Measurements from ENCODE around the gene TM9SF2. TPM values are rescaled to one million over a fixed set of nuclear protein-coding genes. Genes with fewer than 3 reads are reported as not detected.

Gene TM9SF2
- total and polyA plus RNA-seq, 9 of the 15 experiments (the other 6 are each of a cell fraction or from before 2014, with no cell fraction given): 23.3 to 83.2 (median 55.1) TPM

DNA sequence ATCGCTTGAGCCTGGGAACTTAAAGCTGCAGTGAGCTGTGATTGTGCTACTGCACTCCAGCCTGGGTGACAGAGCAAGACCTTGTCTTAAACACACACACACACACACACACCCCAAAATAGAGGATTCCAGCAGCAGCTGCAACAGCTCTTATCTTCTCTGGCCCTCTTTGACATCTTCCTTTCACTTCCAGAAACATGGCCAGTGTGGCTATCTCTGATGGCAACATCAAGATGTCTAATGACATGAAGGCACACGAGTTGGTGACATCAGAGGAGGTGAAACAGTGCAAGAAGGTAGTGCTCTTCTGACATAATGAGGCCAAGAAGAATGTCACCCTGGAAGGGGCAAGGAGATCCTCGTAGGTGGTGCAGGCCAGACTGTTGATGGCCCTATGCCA is 81.2 kb downstream of the TM9SF2 start (continued):
- TF ChIP-seq, protein P1, sequence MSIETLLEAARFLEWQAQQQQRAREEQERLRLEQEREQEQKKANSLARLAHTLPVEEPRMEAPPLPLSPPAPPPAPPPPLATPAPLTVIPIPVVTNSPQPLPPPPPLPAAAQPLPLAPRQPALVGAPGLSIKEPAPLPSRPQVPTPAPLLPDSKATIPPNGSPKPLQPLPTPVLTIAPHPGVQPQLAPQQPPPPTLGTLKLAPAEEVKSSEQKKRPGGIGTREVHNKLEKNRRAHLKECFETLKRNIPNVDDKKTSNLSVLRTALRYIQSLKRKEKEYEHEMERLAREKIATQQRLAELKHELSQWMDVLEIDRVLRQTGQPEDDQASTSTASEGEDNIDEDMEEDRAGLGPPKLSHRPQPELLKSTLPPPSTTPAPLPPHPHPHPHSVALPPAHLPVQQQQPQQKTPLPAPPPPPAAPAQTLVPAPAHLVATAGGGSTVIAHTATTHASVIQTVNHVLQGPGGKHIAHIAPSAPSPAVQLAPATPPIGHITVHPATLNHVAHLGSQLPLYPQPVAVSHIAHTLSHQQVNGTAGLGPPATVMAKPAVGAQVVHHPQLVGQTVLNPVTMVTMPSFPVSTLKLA (conservative IDR thresholded peaks at IDR 0.05): 0 out of 4 replicates have a peak, but pooled peaks of 1 of the 2 experiments have one; percentile 17
- TF ChIP-seq, protein P2, sequence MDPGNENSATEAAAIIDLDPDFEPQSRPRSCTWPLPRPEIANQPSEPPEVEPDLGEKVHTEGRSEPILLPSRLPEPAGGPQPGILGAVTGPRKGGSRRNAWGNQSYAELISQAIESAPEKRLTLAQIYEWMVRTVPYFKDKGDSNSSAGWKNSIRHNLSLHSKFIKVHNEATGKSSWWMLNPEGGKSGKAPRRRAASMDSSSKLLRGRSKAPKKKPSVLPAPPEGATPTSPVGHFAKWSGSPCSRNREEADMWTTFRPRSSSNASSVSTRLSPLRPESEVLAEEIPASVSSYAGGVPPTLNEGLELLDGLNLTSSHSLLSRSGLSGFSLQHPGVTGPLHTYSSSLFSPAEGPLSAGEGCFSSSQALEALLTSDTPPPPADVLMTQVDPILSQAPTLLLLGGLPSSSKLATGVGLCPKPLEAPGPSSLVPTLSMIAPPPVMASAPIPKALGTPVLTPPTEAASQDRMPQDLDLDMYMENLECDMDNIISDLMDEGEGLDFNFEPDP (CRISPR knock-in tag; IDR thresholded peaks at IDR 0.05): no peak
- no peak for TF ChIP-seq ZNF146 (CRISPR knock-in tag; IDR thresholded peaks at IDR 0.05; ENCODE audit: unreplicated experiment)
- TF ChIP-seq, protein P3, sequence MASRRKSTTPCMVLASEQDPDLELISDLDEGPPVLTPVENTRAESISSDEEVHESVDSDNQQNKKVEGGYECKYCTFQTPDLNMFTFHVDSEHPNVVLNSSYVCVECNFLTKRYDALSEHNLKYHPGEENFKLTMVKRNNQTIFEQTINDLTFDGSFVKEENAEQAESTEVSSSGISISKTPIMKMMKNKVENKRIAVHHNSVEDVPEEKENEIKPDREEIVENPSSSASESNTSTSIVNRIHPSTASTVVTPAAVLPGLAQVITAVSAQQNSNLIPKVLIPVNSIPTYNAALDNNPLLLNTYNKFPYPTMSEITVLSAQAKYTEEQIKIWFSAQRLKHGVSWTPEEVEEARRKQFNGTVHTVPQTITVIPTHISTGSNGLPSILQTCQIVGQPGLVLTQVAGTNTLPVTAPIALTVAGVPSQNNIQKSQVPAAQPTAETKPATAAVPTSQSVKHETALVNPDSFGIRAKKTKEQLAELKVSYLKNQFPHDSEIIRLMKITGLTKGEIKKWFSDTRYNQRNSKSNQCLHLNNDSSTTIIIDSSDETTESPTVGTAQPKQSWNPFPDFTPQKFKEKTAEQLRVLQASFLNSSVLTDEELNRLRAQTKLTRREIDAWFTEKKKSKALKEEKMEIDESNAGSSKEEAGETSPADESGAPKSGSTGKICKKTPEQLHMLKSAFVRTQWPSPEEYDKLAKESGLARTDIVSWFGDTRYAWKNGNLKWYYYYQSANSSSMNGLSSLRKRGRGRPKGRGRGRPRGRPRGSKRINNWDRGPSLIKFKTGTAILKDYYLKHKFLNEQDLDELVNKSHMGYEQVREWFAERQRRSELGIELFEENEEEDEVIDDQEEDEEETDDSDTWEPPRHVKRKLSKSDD (conservative IDR thresholded peaks at IDR 0.05; ENCODE audit: low read length): no peak
- TF ChIP-seq, protein P4, sequence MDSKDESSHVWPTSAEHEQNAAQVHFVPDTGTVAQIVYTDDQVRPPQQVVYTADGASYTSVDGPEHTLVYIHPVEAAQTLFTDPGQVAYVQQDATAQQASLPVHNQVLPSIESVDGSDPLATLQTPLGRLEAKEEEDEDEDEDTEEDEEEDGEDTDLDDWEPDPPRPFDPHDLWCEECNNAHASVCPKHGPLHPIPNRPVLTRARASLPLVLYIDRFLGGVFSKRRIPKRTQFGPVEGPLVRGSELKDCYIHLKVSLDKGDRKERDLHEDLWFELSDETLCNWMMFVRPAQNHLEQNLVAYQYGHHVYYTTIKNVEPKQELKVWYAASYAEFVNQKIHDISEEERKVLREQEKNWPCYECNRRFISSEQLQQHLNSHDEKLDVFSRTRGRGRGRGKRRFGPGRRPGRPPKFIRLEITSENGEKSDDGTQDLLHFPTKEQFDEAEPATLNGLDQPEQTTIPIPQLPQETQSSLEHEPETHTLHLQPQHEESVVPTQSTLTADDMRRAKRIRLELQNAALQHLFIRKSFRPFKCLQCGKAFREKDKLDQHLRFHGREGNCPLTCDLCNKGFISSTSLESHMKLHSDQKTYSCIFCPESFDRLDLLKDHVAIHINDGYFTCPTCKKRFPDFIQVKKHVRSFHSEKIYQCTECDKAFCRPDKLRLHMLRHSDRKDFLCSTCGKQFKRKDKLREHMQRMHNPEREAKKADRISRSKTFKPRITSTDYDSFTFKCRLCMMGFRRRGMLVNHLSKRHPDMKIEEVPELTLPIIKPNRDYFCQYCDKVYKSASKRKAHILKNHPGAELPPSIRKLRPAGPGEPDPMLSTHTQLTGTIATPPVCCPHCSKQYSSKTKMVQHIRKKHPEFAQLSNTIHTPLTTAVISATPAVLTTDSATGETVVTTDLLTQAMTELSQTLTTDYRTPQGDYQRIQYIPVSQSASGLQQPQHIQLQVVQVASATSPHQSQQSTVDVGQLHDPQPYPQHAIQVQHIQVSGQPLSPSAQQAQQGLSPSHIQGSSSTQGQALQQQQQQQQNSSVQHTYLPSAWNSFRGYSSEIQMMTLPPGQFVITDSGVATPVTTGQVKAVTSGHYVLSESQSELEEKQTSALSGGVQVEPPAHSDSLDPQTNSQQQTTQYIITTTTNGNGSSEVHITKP (IDR thresholded peaks at IDR 0.05; ENCODE audit: partially characterized antibody): no peak
